GM23338 (cell line): ENCODE data around the gene MTERF4. TPM values are rescaled to one million over a fixed set of nuclear protein-coding genes. Genes with fewer than 3 reads are reported as not detected.

Experiments
- CTCF ChIP-seq, 2 experiments: fragments of 200-600 bp in 1 of 2; sonication (generic) in 1 of 2; conservative IDR thresholded peaks; 2 replicates each; pipeline versions ENCODE4 v1.5.1 to v1.6.1; 2016 to 2017; ENCODE audit warnings: antibody characterized with exemption in 2 of 2, low read depth in 2 of 2, mild to moderate bottlenecking in 2 of 2, moderate library complexity in 1 of 2
- REST ChIP-seq: IDR thresholded peaks from one replicate; pipeline ENCODE4 v1.6.1; 2018; ENCODE audit warnings: antibody characterized with exemption; ENCODE audit not compliant: unreplicated experiment
- STAT1 ChIP-seq: IDR thresholded peaks from one replicate; pipeline ENCODE4 v1.6.1; 2016; ENCODE audit warnings: antibody characterized with exemption; ENCODE audit not compliant: unreplicated experiment
- ZNF462 ChIP-seq: fragments of 250-450 bp; sonication (Bioruptor Pico); IDR thresholded peaks from 2 replicates; pipeline ENCODE4 v1.5.0; 2020; ENCODE audit warnings: mild to moderate bottlenecking, moderate library complexity
- polyA plus RNA-seq: library from polyadenylated mRNA; unstranded; fragments of >200 nt; fragmentation: Nextera tagmentation; extraction: Ambion mirVana; gene quantifications from 2 replicates; pipeline ENCODE4 v1.2.1, GENCODE V29; 2016
- total RNA-seq: library from RNA; depleted of rRNA; stranded (reverse); fragments of >200 nt; shearing (Covaris generic); gene quantifications from 2 replicates; pipeline ENCODE4 v1.2.3, GENCODE V29; 2014

MTERF4 gene
- total and polyA plus RNA-seq, 2 experiments from 2014 or later: 15.3 to 63.6 TPM

GRCh38 chr2:241087420-241088268 is 14.4 kb downstream of the MTERF4 start (continued):
- TF ChIP-seq ZNF462: no peak
- TF ChIP-seq STAT1: no peak
- no peak for TF ChIP-seq CTCF (conservative IDR thresholded peaks at IDR 0.05; ENCODE audit: low read depth in 2 of 2)
- no peak for TF ChIP-seq REST
